Activated T-helper 17 cell treated with anti-CD3 and anti-CD28 coated beads, Interleukin-2, amount 50 U/mL, for 72 hours (primary cell): ENCODE results near the gene ABHD8. TPM values are rescaled to one million over a fixed set of nuclear protein-coding genes. Genes with fewer than 3 reads are reported as not detected.
A peak's percentile ranks its signal among the peaks of the same experiment; 100 is the strongest.

Experiments
- ATAC-seq: fragments of 150-1000 bp; cut with Tn5 transposase; replicated peaks from 2 replicates; pipeline ENCODE4 v1.10.0; 2021; ENCODE audit warnings: mild to moderate bottlenecking, moderate library complexity
- H3K27ac Mint-ChIP-seq: one replicate; pipeline ENCODE4 v1.8.0; 2022; ENCODE audit warnings: mixed read lengths
- H3K27me3 Mint-ChIP-seq: one replicate; pipeline ENCODE4 v1.8.0; 2022; ENCODE audit warnings: mixed read lengths
- H3K36me3 Mint-ChIP-seq: one replicate; pipeline ENCODE4 v1.8.0; 2022; ENCODE audit warnings: low read depth, mild to moderate bottlenecking, mixed read lengths
- H3K4me1 Mint-ChIP-seq: one replicate; pipeline ENCODE4 v1.8.0; 2022; ENCODE audit warnings: mixed read lengths
- H3K4me3 Mint-ChIP-seq: one replicate; pipeline ENCODE4 v1.8.0; 2022; ENCODE audit warnings: mild to moderate bottlenecking, mixed read lengths
- H3K9me3 Mint-ChIP-seq: one replicate; pipeline ENCODE4 v1.8.0; 2022; ENCODE audit warnings: mixed read lengths
- total RNA-seq, 2 donors: library from RNA; stranded (reverse); gene quantifications; one replicate each; pipeline ENCODE4 v1.2.3, GENCODE V29; 2022

Gene ABHD8
- total RNA-seq, 2 donors from 2014 or later = 8.0 to 8.5 TPM

DNA sequence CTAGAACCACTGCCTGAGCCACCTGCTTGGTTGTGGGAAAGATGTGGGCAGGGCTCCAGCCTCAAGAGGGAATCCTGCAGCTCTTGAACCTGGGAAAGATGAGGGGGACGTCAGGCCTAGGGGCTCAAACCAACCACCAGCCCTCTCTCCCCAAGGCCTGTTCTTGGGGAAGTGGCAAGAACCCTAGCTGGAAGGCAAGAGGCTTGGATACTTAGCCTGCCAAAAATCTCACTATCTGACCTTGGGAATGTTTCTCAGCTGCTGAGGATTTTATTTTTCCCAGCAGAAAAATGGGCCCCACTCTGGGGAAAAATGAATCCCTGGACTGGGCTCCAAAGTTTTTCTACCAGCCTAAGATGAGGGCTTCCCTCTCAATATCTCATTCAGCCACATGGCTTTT lies 43.3 kb downstream of the ABHD8 start:
- ATAC-seq = no peak
- Mint-ChIP-seq H3K9me3 (no peaks in the 10 kb centered on the region), H3K27ac (no peak overlapping the region), H3K27me3 (no peaks in the 10 kb centered on the region), H3K4me3 (no peak overlapping the region), H3K36me3 (no peaks in the 10 kb centered on the region), H3K4me1 (peaks cover 6% of the 10 kb centered on the region)

DNA sequence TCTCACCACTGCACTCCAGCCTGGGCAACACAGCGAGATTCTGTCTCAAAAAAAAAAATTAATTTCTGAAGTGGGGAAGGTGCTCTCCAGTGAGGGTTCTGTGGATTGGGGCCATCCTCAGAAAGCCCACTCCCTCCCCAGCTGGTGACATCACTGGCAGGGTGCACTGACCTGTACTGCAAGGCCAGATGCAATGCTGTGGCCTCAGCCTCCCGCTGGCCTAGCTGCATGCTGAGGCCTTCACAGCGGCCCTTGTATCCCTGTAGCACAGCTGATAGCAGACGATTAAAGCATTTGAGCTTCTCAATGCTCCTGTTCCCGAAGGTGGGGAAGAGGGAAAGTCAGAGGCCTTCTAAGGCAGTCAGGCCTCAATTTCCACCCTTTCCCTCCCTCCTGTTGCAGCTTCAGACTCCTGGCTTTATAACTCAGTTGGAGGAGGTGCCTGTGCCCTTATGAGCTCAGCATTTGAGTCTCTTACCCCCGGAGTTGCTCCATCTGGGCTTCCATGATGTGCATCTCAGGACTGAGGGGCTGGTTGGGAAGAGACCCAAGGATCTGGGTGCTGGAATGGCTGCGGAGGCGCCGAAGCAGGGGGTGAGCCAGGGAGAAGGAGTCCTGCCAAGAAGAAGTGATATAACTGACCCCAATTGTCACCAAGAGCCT lies 44.0 kb downstream of the ABHD8 start:
- H3K36me3 Mint-ChIP-seq = no peaks in the 10 kb centered on the region
- ATAC-seq = no peak
- peaks cover 6% of the 10 kb centered on the region for H3K4me1 Mint-ChIP-seq
- no peak overlapping the region for H3K27ac Mint-ChIP-seq
- no peaks in the 10 kb centered on the region for H3K9me3 Mint-ChIP-seq
- no peak overlapping the region for H3K4me3 Mint-ChIP-seq
- no peaks in the 10 kb centered on the region for H3K27me3 Mint-ChIP-seq

DNA sequence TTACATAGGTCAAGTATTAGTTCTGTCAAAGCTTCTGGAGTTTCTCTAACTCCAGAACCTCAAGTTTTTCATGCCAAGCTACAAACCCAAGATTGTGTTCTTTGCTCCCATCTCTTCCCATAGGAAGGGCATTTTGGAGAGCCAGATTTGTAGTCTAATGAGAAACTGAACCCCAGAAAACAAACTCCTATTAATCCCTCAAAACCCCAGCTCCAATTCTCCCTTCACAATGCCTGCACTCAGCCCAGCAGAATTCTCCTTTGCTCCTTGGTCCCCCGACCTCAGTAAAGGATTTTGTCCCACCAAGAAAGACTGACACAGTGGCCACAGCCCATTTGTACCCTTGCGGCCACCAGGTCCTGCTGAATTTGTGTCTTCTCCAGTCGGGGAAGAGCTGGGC lies 47.1 kb downstream of the ABHD8 start:
- no peaks in the 10 kb centered on the region for H3K9me3 Mint-ChIP-seq

DNA sequence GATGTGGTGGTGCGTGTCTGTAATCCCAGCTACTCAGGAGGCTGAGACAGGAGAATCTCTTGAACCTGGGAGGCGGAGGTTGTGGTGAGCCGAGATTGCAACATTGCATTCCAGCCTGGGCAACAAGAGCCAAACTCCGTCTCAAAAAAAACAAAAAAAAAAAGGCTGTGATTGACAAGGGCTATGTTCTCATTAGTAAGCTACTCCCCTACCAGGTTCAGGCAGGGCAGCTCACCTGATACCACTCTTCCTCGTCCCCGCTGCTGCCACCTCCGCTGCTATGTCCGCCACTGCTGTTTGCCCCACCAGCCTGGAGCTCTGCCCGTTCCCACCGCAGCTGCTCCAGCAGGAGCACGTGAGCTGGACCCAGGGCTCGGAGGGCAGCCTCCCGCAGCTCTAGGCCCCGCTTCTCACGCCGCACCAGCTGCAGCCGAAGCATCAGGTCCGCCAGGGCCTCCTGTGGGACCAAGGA lies 48.0 kb downstream of the ABHD8 start:
- no peaks in the 10 kb centered on the region for H3K4me1 Mint-ChIP-seq
- no peak overlapping the region for H3K27ac Mint-ChIP-seq
- no peaks in the 10 kb centered on the region for H3K9me3 Mint-ChIP-seq
- no peak for ATAC-seq
- H3K36me3 Mint-ChIP-seq = no peaks in the 10 kb centered on the region
- H3K4me3 Mint-ChIP-seq = no peak overlapping the region
- no peaks in the 10 kb centered on the region for H3K27me3 Mint-ChIP-seq

More for the DNA sequence above, 47.1 kb downstream of the ABHD8 start:
- ATAC-seq = no peak
- H3K27me3 Mint-ChIP-seq = no peaks in the 10 kb centered on the region
- peaks cover 6% of the 10 kb centered on the region for H3K4me1 Mint-ChIP-seq
- H3K27ac Mint-ChIP-seq = no peak overlapping the region
- H3K4me3 Mint-ChIP-seq = no peak overlapping the region
- no peaks in the 10 kb centered on the region for H3K36me3 Mint-ChIP-seq

- Mint-ChIP-seq H3K9me3 (no peaks in the 10 kb centered on the region), H3K4me1 (no peaks in the 10 kb centered on the region), H3K4me3 (no peak overlapping the region), H3K27me3 (no peaks in the 10 kb centered on the region), H3K27ac (no peak overlapping the region), H3K36me3 (no peaks in the 10 kb centered on the region)
- no peak for ATAC-seq
Measured at GRCh38 chr19:17254636-17255035, 48.6 kb downstream of the ABHD8 start.

DNA sequence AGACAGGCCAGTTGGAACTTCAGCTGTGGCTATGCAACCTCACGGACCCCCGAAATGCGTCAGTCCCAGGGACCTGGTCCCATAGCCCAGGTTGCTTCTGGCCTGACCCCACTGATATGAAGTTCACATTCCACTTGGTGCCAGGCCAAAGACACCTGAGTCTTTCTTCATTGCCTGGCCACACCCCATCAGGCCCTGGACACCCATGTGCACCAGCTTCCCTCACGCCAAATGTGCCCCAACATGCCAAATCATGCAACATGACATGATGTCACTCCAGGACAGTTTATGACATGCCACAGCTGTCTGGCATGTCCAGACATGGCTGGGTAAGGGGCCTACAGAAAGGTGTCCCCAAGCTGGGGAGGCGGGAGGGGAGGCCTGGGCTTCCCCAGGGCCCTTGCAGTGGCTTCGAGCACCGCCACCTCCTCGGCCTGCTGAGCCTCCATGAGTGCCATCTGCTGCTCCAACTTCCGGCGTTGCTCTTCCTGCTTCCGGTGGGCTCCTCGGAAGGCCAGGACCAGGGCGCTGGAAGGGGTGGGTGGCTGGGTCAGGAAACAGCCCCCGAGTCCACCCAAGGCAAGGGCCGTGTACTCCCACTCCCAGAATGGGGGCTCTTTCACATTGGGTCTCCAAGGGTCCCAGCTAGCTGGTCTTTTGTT lies 53.2 kb downstream of the ABHD8 start:
- no peak for ATAC-seq
- no peak overlapping the region for H3K27ac Mint-ChIP-seq
- H3K27me3 Mint-ChIP-seq = no peaks in the 10 kb centered on the region
- H3K4me1 Mint-ChIP-seq = no peaks in the 10 kb centered on the region
- H3K9me3 Mint-ChIP-seq = no peaks in the 10 kb centered on the region
- no peak overlapping the region for H3K4me3 Mint-ChIP-seq
- H3K36me3 Mint-ChIP-seq = no peaks in the 10 kb centered on the region

DNA sequence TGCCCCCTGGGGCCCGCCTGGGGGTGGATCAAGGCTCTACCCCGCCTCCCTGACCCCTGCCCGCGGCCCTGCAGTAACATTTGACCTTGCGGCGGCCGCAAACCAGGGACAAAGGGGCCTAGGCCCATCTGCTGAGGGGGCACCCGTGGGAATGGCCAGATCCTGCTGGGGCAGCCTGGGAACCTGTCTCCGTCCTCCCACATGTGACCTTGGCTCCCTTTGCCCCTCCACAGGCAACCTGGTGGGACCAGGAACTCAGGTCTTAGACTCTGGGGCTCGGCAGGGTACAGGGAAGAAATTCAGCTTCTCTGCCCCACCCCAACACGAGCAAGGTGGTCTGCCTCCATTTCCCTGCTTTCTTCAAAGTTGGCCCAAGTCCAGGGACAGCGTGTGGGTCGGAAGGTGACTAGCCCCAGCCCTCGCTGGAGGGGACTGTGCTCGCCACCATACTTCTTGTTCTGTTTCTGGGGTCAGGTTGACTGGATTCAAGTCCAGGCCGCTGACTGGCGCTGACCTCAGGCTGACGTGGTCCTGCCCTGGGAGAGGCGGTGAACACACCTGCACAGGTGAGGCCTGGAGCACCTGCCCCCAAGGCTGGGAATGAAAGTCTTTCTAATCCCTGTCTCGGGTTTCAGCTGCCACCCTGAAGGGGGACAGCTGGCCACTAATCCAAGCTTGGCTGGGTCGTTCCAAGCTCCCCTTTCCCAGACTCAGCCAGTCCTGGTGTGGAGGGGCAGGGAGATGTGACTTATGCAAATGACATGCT lies 55.0 kb downstream of the ABHD8 start:
- no peak overlapping the region for H3K27ac Mint-ChIP-seq
- H3K27me3 Mint-ChIP-seq = no peaks in the 10 kb centered on the region
- no peak overlapping the region for H3K4me3 Mint-ChIP-seq
- H3K9me3 Mint-ChIP-seq = no peaks in the 10 kb centered on the region
- no peaks in the 10 kb centered on the region for H3K36me3 Mint-ChIP-seq
- no peak for ATAC-seq
- H3K4me1 Mint-ChIP-seq = no peaks in the 10 kb centered on the region

- Mint-ChIP-seq H3K4me3 (peak overlapping the region; percentile 73), H3K27ac (no peak overlapping the region), H3K9me3 (no peaks in the 10 kb centered on the region), H3K4me1 (no peaks in the 10 kb centered on the region), H3K36me3 (no peaks in the 10 kb centered on the region), H3K27me3 (no peaks in the 10 kb centered on the region)
- ATAC-seq = no peak
Measured at GRCh38 chr19:17246681-17247425, 56.4 kb downstream of the ABHD8 start.

DNA sequence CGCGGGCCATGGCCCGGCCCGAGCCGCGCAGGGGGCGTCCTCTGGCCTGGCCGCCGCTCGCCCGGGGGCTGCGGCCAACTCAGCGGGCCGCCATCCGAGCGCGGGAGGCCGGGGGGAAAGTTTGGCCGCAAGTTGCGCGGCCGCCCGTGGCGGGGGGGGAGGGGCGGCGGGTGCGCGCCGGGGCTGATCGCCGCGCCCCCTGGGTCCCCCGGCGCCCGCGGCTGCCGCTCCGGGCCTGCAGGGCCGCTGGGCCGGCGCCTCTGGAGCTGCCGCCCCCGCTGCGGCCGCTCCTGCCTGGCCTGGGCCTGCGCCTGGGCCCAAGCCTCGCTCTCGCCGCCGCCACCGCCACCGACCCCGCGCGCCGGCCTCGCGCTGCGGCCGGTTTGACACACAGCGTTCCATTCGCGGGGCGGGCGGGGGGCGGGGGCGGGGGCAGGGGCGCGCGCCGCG lies 57.7 kb downstream of the ABHD8 start, which contains the start of gene NR2F6:
NR2F6 (minus strand) TSS at position 385 of the 450 bp plus-strand sequence. CDS start 699 bp downstream, outside the sequence.
- H3K27me3 Mint-ChIP-seq = no peaks in the 10 kb centered on the region
- H3K27ac Mint-ChIP-seq = no peak within 1 kb of the TSS

GRCh38 chr19:17244618-17245534 lies 58.3 kb downstream of the ABHD8 start:
- no peaks in the 10 kb centered on the region for H3K4me1 Mint-ChIP-seq
- no peaks in the 10 kb centered on the region for H3K36me3 Mint-ChIP-seq
- H3K9me3 Mint-ChIP-seq = no peaks in the 10 kb centered on the region
- no peak overlapping the region for H3K27ac Mint-ChIP-seq
- peak overlapping the region; percentile 52 for H3K4me3 Mint-ChIP-seq
- no peaks in the 10 kb centered on the region for H3K27me3 Mint-ChIP-seq
- peak; percentile 25 for ATAC-seq

More for the DNA sequence above, 57.7 kb downstream of the ABHD8 start, which contains the start of gene NR2F6:
- Mint-ChIP-seq H3K36me3 (no peaks in the 10 kb centered on the region), H3K4me1 (no peaks in the 10 kb centered on the region), H3K4me3 (peak within 1 kb of the TSS; percentile 73), H3K9me3 (no peaks in the 10 kb centered on the region)
- ATAC-seq = no peak

GRCh38 chr19:17243830-17244617 lies 59.2 kb downstream of the ABHD8 start:
- H3K4me1 Mint-ChIP-seq = no peaks in the 10 kb centered on the region
- H3K4me3 Mint-ChIP-seq = peak overlapping the region; percentile 52
- H3K36me3 Mint-ChIP-seq = no peaks in the 10 kb centered on the region
- no peaks in the 10 kb centered on the region for H3K27me3 Mint-ChIP-seq
- H3K9me3 Mint-ChIP-seq = no peaks in the 10 kb centered on the region
- H3K27ac Mint-ChIP-seq = no peak overlapping the region
- ATAC-seq = no peak

GRCh38 chr19:17243211-17243829 lies 59.9 kb downstream of the ABHD8 start:
- no peaks in the 10 kb centered on the region for H3K4me1 Mint-ChIP-seq
- H3K36me3 Mint-ChIP-seq = no peaks in the 10 kb centered on the region
- H3K27me3 Mint-ChIP-seq = no peaks in the 10 kb centered on the region
- H3K27ac Mint-ChIP-seq = peak overlapping the region; percentile 17
- ATAC-seq = no peak
- no peak overlapping the region for H3K4me3 Mint-ChIP-seq
- no peaks in the 10 kb centered on the region for H3K9me3 Mint-ChIP-seq
